AG04450 (cell line): ENCODE data around the gene DOLK. TPM values are rescaled to one million over a fixed set of nuclear protein-coding genes. Genes with fewer than 3 reads are reported as not detected.
A peak's percentile ranks its signal among the peaks of the same experiment; 100 is the strongest.

ENCODE experiments used
- CTCF ChIA-PET: fragments of 300-600, 350-600 bp; formaldehyde crosslinking; extraction: SDS; loops from one replicate; lab custom pipeline; 2022; ENCODE audit warnings: antibody characterized with exemption, inconsistent platforms; lab: Charles Lee
- POLR2A ChIA-PET: fragments of 350-600 bp; formaldehyde crosslinking; extraction: SDS; loops from one replicate; lab custom pipeline; 2021; ENCODE audit warnings: antibody characterized with exemption, inconsistent platforms; lab: Yijun Ruan, JAX
- DNase-seq: peaks from one replicate; pipeline ENCODE4 v3.0.0-alpha.2; 2011; ENCODE audit warnings: low read depth, low spot score
- H3K27ac ChIP-seq: one replicate; pipeline ENCODE4 v1.5.1; 2012; ENCODE audit warnings: low read depth, low read length, control low read depth
- H3K27me3 ChIP-seq: one replicate; pipeline ENCODE4 v1.6.0; 2012; ENCODE audit warnings: low read length; ENCODE audit not compliant: control insufficient read depth, insufficient read depth
- H3K4me3 ChIP-seq: 2 replicates; pipeline ENCODE4 v1.5.1; 2011; ENCODE audit warnings: mild to moderate bottlenecking, low read depth, low read length, control low read depth
- H3K9me3 ChIP-seq: 2 replicates; pipeline ENCODE4 v1.5.1; 2012; ENCODE audit warnings: low read length; ENCODE audit not compliant: control insufficient read depth, insufficient read depth
- polyA minus RNA-seq: library from RNA; depleted of rRNA, polyadenylated mRNA; stranded (reverse); fragments of >200 nt; gene quantifications from 2 replicates; pipeline ENCODE4 v1.2.3, GENCODE V29; 2011; rRNA and poly(A)+ RNA removed
- polyA plus RNA-seq: library from polyadenylated mRNA; depleted of rRNA; stranded (reverse); fragments of >200 nt; gene quantifications from 2 replicates; pipeline ENCODE4 v1.2.3, GENCODE V29; 2011; rRNA removed
- TF ChIP-seq, protein P1 (sequence below): IDR thresholded peaks from 2 replicates; pipeline ENCODE4 v1.5.1; 2011; ENCODE audit warnings: low read depth, low read length, control low read depth, inconsistent platforms

DOLK gene
- polyA plus RNA-seq, result 31.4 and 31.8 TPM in 2 replicates
- 37.7 and 49.4 TPM in 2 replicates for polyA minus RNA-seq

DNA sequence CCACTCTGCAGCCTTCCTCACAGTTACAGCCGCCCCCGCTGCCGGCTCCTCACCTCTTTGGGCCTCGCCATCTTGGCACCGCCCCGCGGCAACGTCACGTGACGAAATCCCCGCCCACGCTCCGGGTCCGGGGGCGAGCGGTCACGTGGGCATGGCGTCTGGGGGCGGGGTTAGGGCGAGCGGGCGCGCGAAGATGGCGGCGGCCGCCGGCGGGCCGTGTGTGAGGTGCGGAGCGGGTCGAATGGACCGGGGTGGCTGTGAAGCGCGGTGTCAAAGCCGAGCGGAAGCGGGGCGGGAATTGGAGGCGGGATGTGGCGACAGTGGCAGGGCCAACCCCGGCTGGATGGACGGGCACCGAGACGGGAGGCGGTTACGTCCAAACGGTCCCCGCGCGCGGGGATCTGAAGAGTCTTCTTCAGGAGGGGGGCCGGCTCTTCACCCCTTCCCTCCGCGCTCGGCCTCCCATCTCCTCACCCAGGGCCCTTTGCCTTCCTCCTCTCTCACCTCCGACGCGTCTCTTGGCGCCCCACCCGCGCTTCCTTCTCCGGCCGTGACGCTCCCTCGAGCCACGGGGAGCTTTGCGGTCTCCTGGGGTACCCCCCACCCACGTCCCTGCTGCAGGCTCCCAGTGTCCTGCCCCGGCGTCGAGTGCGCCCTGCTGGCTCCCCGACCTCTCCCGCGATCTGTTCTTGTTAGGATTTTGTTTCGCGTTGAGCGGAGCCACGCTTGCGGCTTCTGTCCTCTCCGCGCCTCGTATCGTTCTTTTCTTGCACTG is at the start of gene DOLK, which contains the start of gene NUP188:
DOLK (minus strand) TSS at position 77 of the 775 bp plus-strand sequence. CDS start 300 bp downstream, outside the sequence.
NUP188 (plus strand) TSS at position 173 of the 775 bp plus-strand sequence; CDS start at position 194, 21 bp downstream.
- Histone ChIP-seq H3K9me3 (peaks cover 5% of the 10 kb centered on the region; the same call in 1 of the 2 replicates), H3K27ac (peak within 1 kb of the TSS; percentile 91), H3K4me3 (peak within 1 kb of the TSS; percentile 94), H3K27me3 (no peaks in the 10 kb centered on the region)
- peak; percentile 67 for DNase-seq
- POLR2A ChIA-PET, result interaction anchor here (0.7 to 1.1 kb wide), 3 partner anchors 76 to 102 kb away, joined by 3 to 9 read pairs (median 3); no protein-coding TSS in a partner anchor
- TF ChIP-seq, protein P1, sequence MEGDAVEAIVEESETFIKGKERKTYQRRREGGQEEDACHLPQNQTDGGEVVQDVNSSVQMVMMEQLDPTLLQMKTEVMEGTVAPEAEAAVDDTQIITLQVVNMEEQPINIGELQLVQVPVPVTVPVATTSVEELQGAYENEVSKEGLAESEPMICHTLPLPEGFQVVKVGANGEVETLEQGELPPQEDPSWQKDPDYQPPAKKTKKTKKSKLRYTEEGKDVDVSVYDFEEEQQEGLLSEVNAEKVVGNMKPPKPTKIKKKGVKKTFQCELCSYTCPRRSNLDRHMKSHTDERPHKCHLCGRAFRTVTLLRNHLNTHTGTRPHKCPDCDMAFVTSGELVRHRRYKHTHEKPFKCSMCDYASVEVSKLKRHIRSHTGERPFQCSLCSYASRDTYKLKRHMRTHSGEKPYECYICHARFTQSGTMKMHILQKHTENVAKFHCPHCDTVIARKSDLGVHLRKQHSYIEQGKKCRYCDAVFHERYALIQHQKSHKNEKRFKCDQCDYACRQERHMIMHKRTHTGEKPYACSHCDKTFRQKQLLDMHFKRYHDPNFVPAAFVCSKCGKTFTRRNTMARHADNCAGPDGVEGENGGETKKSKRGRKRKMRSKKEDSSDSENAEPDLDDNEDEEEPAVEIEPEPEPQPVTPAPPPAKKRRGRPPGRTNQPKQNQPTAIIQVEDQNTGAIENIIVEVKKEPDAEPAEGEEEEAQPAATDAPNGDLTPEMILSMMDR, result no peak
- CTCF ChIA-PET, result interaction anchor here (0.5 to 1.1 kb wide), 2 partner anchors 85 to 129 kb away, joined by 3 read pairs; partner anchors contain the start of gene ENDOG

DNA sequence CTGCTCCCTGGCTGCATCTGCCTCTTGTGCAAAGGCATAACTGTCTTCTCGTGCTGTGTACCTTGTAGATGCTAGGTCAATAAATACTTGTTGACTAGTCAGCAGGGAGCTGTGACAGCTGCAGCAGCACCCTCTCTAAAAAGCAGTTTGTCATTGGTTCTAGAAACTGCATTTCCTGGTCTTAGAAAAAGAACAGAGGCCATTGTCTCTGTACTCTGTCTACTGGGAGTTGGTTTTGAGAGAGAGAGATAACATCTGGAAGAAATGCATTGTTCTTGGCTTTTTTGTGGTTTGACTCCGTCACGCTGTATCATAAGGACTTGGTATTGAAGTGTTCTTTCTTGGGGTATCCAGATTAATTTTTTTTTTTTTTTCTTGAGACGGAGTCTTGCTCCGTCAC is 48.4 kb upstream of the DOLK start:
- Histone ChIP-seq H3K9me3 (no peaks in the 10 kb centered on the region), H3K27ac (no peak overlapping the region), H3K4me3 (no peak overlapping the region), H3K27me3 (no peaks in the 10 kb centered on the region)
- ChIA-PET POLR2A (no interaction called here), CTCF (interaction anchor here (1.3 kb wide), 1 partner anchor 32 kb away, joined by 5 read pairs; the partner anchor contains the start of gene SH3GLB2)
- no peak for DNase-seq
- TF ChIP-seq, protein P1, result no peak

DNA sequence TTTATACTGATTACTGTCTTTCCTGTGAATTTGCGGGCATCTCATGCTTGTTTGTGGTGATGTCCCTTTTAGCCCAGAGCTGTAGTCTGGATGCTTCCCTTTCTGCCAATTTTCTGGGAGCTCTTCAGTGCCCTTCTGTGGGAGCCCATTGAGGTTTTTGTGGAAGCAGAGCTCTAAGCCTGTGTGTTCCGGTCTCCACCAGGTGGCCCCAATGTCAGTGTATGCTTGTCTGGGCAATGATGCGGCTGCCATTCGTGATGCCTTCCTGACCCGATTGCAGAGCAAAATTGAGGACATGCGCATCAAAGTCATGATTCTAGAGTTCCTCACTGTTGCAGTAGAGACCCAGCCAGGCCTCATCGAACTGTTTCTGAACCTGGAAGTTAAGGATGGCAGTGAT is 45.6 kb upstream of the DOLK start:
- TF ChIP-seq, protein P1, result peak; percentile 35; the same call in 1 of the 2 replicates
- H3K4me3 ChIP-seq, result no peak overlapping the region
- CTCF ChIA-PET, result interaction anchor here (1.5 kb wide), 1 partner anchor 35 kb away, joined by 4 read pairs; the partner anchor contains the start of gene SH3GLB2
- no peaks in the 10 kb centered on the region for H3K27me3 ChIP-seq
- POLR2A ChIA-PET, result no interaction called here
- DNase-seq, result no peak
- H3K9me3 ChIP-seq, result no peaks in the 10 kb centered on the region
- no peak overlapping the region for H3K27ac ChIP-seq

DNA sequence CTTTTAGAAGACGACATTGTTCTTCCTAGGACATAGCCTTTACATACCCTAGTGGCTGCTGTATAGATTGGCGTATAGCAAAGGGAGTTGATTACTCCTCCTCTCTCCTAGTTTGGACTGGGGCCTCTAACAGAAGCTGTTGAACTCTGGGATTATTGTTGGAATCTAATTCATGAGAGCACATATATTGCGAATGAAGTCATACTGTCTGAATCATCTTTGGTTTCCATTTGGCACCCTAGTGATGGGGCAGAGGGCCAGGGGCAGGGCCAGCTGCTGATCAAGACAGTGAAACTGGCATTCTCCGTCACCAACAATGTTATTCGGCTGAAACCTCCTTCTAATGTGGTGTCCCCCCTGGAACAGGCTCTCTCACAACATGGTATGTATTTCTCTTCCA is 40.4 kb upstream of the DOLK start:
- DNase-seq, result peak; percentile 41
- CTCF ChIA-PET, result interaction anchor here (0.7 to 1.5 kb wide), 5 partner anchors 19 to 266 kb away, joined by 4 to 10 read pairs (median 6); partner anchors contain the start of genes ENDOG and SH3GLB2
- POLR2A ChIA-PET, result interaction anchor here (0.5 to 1.1 kb wide), 3 partner anchors 15 to 341 kb away, joined by 3 to 8 read pairs (median 4); no protein-coding TSS in a partner anchor
- no peak overlapping the region for H3K27ac ChIP-seq
- TF ChIP-seq, protein P1, result peak; percentile 23; the same call in 1 of the 2 replicates
- no peaks in the 10 kb centered on the region for H3K27me3 ChIP-seq
- no peaks in the 10 kb centered on the region for H3K9me3 ChIP-seq
- H3K4me3 ChIP-seq, result no peak overlapping the region
